Parathyroid adenoma (tissue), 2 donors: ENCODE data around the gene NUP107.

ENCODE experiments used
- H2AFZ ChIP-seq: fragments of 300-600 bp; sonication (generic); one replicate; pipeline ENCODE4 v1.7.0; 2017; ENCODE audit warnings: antibody characterized with exemption, mild to moderate bottlenecking
- H3K27ac ChIP-seq: fragments of 300-600 bp; sonication (generic); one replicate; pipeline ENCODE4 v1.7.0; 2017
- H3K27me3 ChIP-seq: fragments of 300-600 bp; sonication (generic); one replicate; pipeline ENCODE4 v1.7.0; 2017; ENCODE audit warnings: low read length; ENCODE audit not compliant: control insufficient read depth, insufficient read depth
- H3K36me3 ChIP-seq: fragments of 300-600 bp; sonication (generic); one replicate; pipeline ENCODE4 v1.7.0; 2017; ENCODE audit warnings: low read length; ENCODE audit not compliant: control insufficient read depth, insufficient read depth
- H3K4me1 ChIP-seq: fragments of 300-600 bp; sonication (generic); one replicate; pipeline ENCODE4 v1.7.0; 2017; ENCODE audit warnings: control low read depth
- H3K4me2 ChIP-seq: fragments of 300-600 bp; sonication (generic); one replicate; pipeline ENCODE4 v1.7.0; 2017; ENCODE audit warnings: low read length
- H3K4me3 ChIP-seq: fragments of 300-600 bp; sonication (generic); one replicate; pipeline ENCODE4 v1.7.0; 2017; ENCODE audit warnings: low read depth, low read length
- H3K79me2 ChIP-seq: fragments of 300-600 bp; sonication (generic); one replicate; pipeline ENCODE4 v1.7.0; 2017; ENCODE audit warnings: control low read depth
- H3K9ac ChIP-seq: fragments of 300-600 bp; sonication (generic); one replicate; pipeline ENCODE4 v1.7.0; 2017; ENCODE audit warnings: mild to moderate bottlenecking
- H3K9me3 ChIP-seq: fragments of 300-600 bp; sonication (generic); one replicate; pipeline ENCODE4 v1.7.0; 2017; ENCODE audit warnings: low read length; ENCODE audit not compliant: control insufficient read depth
- CTCF ChIP-seq: fragments of 300-600 bp; sonication (generic); IDR thresholded peaks from one replicate; pipeline ENCODE4 v1.7.0; 2017; ENCODE audit warnings: antibody characterized with exemption, mild to moderate bottlenecking
- donor health status: primary hyperparathyroidism.

Gene NUP107

GRCh38 chr12:68788554-68789143, 101.9 kb downstream of the NUP107 start:
- Histone ChIP-seq H3K9me3 (no peaks in the 10 kb centered on the region), H3K27me3 (no peaks in the 10 kb centered on the region), H3K4me2 (no peak overlapping the region), H3K9ac (no peak overlapping the region), H3K36me3 (no peaks in the 10 kb centered on the region), H2AFZ (no peak overlapping the region), H3K79me2 (no peaks in the 10 kb centered on the region), H3K4me1 (no peaks in the 10 kb centered on the region), H3K4me3 (no peak overlapping the region), H3K27ac (no peak overlapping the region)
- no peak for TF ChIP-seq CTCF

DNA sequence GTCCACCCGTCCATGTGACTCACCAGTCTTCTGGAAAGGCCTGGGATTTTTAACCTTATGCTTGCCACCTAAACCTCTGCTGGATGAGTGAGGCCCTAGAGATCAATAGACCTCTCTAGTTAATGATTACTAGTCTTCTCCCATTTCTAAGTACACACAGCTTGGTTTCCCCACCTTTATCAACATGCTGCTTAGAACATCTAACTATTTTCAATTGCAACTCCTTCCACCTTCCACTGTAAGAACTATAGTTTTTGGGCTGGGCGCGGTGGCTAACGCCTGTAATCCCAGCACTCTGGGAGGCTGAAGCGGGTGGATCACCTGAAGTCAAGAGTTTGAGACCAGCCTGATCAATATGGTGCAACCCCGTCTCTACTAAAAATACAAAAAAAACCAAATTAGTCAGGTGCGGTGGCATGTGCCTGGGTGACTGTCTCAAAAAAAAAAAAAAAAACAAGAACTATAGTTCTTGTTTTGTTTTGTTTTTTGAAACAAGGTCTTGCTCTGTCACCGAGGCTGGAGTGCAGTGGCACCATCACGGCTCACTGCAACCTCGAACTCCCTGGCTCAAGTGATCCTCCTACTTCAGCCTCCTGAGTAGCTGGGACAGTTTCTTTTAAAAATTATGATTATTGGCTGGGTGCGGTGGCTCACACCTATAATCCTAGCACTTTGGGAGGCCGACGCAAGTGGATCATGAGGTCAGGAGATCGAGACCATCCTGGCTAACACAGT, 102.5 kb downstream of the NUP107 start:
- no peak overlapping the region for H3K4me3 ChIP-seq
- no peaks in the 10 kb centered on the region for H3K79me2 ChIP-seq
- H3K27ac ChIP-seq, result no peak overlapping the region
- H3K4me1 ChIP-seq, result no peaks in the 10 kb centered on the region
- H3K4me2 ChIP-seq, result no peak overlapping the region
- H3K9me3 ChIP-seq, result no peaks in the 10 kb centered on the region
- H3K9ac ChIP-seq, result no peak overlapping the region
- no peak overlapping the region for H2AFZ ChIP-seq
- H3K27me3 ChIP-seq, result no peaks in the 10 kb centered on the region
- TF ChIP-seq CTCF, result no peak
- no peaks in the 10 kb centered on the region for H3K36me3 ChIP-seq

DNA sequence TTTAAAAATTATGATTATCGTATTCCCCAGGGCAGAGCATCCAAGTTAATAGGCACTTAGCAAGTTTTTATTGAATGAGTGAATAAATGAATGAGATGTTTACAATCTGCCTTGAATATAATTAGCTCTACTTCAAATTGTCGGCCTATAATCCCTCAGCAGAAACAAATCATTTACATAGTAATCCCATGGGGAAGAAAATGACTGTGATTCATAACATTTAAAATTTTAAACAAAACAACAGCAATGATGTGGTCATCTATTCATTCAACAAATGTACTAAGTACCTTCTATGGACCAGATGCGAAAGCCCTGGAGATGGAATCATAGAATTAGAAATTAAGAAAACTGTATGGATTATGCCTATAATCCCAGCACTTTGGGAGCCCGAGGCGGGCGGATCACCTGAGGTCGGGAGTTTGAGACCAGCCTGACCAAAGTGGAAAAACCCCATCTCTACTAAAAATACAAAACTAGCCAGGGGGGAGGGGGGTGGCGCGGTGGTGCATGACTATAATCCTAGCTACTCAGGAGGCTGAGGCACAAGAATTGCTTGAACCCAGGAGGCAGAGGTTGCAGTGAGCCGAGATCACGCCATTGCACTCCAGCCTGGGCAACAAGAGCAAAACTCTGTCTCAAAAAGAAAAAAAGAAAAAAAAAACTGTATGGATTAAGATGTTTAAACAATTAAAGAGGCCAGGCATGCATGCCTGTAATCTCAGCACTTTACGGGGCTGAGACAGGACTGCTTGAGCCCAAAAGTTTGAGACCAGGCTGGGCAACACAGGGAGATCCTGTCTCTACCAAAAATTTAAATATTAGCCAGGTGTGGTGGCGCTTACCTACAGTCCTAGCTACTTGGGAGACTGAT, 103.5 kb downstream of the NUP107 start:
- Histone ChIP-seq H2AFZ (no peak overlapping the region), H3K27me3 (no peaks in the 10 kb centered on the region), H3K4me1 (no peaks in the 10 kb centered on the region), H3K36me3 (no peaks in the 10 kb centered on the region), H3K9me3 (no peaks in the 10 kb centered on the region), H3K27ac (no peak overlapping the region), H3K4me3 (no peak overlapping the region), H3K9ac (no peak overlapping the region), H3K79me2 (no peaks in the 10 kb centered on the region), H3K4me2 (no peak overlapping the region)
- TF ChIP-seq CTCF, result no peak

GRCh38 chr12:68790952-68791234, 104.1 kb downstream of the NUP107 start:
- Histone ChIP-seq H3K9me3 (no peaks in the 10 kb centered on the region), H3K4me1 (no peaks in the 10 kb centered on the region), H3K27ac (no peak overlapping the region), H3K4me2 (no peak overlapping the region), H3K9ac (no peak overlapping the region), H3K36me3 (no peaks in the 10 kb centered on the region), H2AFZ (no peak overlapping the region), H3K79me2 (no peaks in the 10 kb centered on the region), H3K27me3 (no peaks in the 10 kb centered on the region), H3K4me3 (no peak overlapping the region)
- no peak for TF ChIP-seq CTCF
